Glutamatergic neuron (in vitro differentiated cells): ENCODE results near the gene ARRB2. TPM values are rescaled to one million over a fixed set of nuclear protein-coding genes. Genes with fewer than 3 reads are reported as not detected.
"Not testable (repeated sequence)": the region's sequence is repeated elsewhere in the genome, so short reads cannot be mapped to it uniquely, and the experiment has no call there.

Experiments
- DNase-seq: peaks from one replicate; pipeline ENCODE4 v3.0.0; 2022
- H3K27ac Mint-ChIP-seq: one replicate; pipeline ENCODE4 v1.8.0; 2020; ENCODE audit warnings: mild to moderate bottlenecking, mixed read lengths, inconsistent platforms; ENCODE audit not compliant: unreplicated experiment
- H3K27me3 Mint-ChIP-seq: one replicate; pipeline ENCODE4 v1.8.0; 2020; ENCODE audit warnings: mild to moderate bottlenecking, moderate library complexity, mixed read lengths, inconsistent platforms; ENCODE audit not compliant: unreplicated experiment
- H3K36me3 Mint-ChIP-seq: one replicate; pipeline ENCODE4 v1.8.0; 2020; ENCODE audit warnings: mild to moderate bottlenecking, mixed read lengths, inconsistent platforms; ENCODE audit not compliant: unreplicated experiment
- H3K4me1 Mint-ChIP-seq: one replicate; pipeline ENCODE4 v1.8.0; 2020; ENCODE audit warnings: mild to moderate bottlenecking, low read depth, mixed read lengths, inconsistent platforms; ENCODE audit not compliant: unreplicated experiment
- H3K4me3 Mint-ChIP-seq: one replicate; pipeline ENCODE4 v1.8.0; 2020; ENCODE audit warnings: mild to moderate bottlenecking, mixed read lengths, inconsistent platforms; ENCODE audit not compliant: unreplicated experiment
- H3K9me3 Mint-ChIP-seq: one replicate; pipeline ENCODE4 v1.8.0; 2020; ENCODE audit warnings: mild to moderate bottlenecking, moderate library complexity, mixed read lengths, inconsistent platforms; ENCODE audit not compliant: unreplicated experiment
- total RNA-seq: library from RNA; stranded (reverse); fragmentation: NEBNext Ultra II Directional; extraction: Animal tissue kit (Norgen Biotek cat#: 25700); gene quantifications from one replicate; pipeline ENCODE4 v1.2.1, GENCODE V29; 2021; ENCODE audit not compliant: unreplicated experiment
- TF ChIP-seq, protein P1 (sequence below): fragments of 200-600 bp; sonication (generic); IDR thresholded peaks from one replicate; pipeline ENCODE4 v1.5.0; 2021; ENCODE audit not compliant: partially characterized antibody, unreplicated experiment

ARRB2 gene
- total RNA-seq, 1 donor from 2014 or later: 106 TPM

- DNase-seq: no peak
- Mint-ChIP-seq H3K4me3 (no peak overlapping the region), H3K36me3 (no peaks in the 10 kb centered on the region), H3K27ac (no peak overlapping the region), H3K4me1 (no peaks in the 10 kb centered on the region), H3K9me3 (no peaks in the 10 kb centered on the region), H3K27me3 (peaks cover 3% of the 10 kb centered on the region)
- TF ChIP-seq, protein P1, sequence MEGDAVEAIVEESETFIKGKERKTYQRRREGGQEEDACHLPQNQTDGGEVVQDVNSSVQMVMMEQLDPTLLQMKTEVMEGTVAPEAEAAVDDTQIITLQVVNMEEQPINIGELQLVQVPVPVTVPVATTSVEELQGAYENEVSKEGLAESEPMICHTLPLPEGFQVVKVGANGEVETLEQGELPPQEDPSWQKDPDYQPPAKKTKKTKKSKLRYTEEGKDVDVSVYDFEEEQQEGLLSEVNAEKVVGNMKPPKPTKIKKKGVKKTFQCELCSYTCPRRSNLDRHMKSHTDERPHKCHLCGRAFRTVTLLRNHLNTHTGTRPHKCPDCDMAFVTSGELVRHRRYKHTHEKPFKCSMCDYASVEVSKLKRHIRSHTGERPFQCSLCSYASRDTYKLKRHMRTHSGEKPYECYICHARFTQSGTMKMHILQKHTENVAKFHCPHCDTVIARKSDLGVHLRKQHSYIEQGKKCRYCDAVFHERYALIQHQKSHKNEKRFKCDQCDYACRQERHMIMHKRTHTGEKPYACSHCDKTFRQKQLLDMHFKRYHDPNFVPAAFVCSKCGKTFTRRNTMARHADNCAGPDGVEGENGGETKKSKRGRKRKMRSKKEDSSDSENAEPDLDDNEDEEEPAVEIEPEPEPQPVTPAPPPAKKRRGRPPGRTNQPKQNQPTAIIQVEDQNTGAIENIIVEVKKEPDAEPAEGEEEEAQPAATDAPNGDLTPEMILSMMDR: no peak
Observed at GRCh38 chr17:4679658-4680057, 30.8 kb upstream of the ARRB2 start.

GRCh38 chr17:4683739-4684138 is 26.7 kb upstream of the ARRB2 start:
- not testable (repeated sequence) for H3K4me3 Mint-ChIP-seq, H3K27ac Mint-ChIP-seq, DNase-seq, H3K4me1 Mint-ChIP-seq, H3K27me3 Mint-ChIP-seq, H3K9me3 Mint-ChIP-seq
- H3K36me3 Mint-ChIP-seq: peaks cover 11% of the 10 kb centered on the region

DNA sequence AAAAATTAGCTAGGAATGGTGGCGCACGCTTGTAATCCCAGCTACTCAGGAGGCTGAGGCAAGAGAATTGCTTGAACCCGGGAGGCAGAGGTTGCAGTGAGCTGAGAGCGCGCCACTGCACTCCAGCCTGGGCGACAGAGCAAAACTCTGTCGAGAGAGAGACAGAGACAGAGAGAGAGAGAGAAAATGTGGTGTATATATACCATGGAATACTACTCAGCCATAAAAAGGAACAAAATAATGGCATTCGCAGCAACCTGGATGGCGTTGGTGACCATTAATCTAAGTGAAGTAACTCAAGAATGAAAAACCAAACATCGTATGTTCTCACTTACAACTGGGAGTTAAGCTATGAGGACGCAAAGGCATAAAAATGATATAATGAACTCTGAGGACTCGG is 20.6 kb upstream of the ARRB2 start:
- not testable (repeated sequence) for H3K27me3 Mint-ChIP-seq
- H3K36me3 Mint-ChIP-seq: peaks cover 18% of the 10 kb centered on the region

DNA sequence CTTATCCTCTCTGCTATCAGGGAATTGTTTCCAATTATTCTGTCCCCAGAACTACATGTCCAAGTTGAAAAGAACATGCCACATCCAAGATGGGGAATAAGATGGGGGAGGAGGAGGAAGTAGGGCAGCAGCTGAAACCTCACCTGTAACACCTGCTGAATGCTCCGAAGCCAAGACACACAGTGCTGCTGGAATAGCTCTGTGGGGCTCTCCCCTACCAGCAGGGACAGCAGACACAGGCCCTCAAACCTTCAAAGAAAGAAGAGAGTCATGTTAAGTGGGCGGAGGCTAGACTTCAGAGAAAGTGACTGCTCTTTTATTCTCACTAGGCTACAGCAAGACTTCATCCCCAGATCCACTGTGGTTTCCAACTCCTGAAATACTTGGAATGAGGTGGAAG is 19.7 kb upstream of the ARRB2 start:
- Mint-ChIP-seq H3K9me3 (peaks cover 2% of the 10 kb centered on the region), H3K27ac (no peak overlapping the region), H3K4me3 (no peak overlapping the region), H3K27me3 (peaks cover 2% of the 10 kb centered on the region), H3K36me3 (peaks cover 18% of the 10 kb centered on the region), H3K4me1 (peaks cover 3% of the 10 kb centered on the region)
- TF ChIP-seq, protein P1: no peak
- DNase-seq: no peak

More for the DNA sequence above, 20.6 kb upstream of the ARRB2 start:
- not testable (repeated sequence) for H3K4me1 Mint-ChIP-seq, H3K4me3 Mint-ChIP-seq, H3K27ac Mint-ChIP-seq, H3K9me3 Mint-ChIP-seq, DNase-seq

DNA sequence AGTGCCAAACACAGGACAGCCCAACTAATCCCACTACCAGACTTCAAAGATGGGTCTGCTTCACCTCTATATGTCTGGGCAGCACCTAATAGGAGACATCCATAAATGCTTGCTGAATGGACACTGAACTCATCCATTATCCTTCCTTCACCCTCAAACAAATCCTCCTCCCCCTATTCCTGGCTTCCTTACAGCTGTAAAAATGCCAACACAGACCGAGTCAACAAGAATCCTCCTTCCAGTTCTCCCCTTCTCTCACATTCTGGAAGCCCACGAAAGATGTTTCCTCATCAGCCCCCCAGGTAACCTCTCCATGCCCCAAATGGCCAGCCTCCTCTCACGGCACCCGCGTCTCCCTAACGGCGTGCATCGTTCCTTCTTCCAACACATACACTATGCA is 18.7 kb upstream of the ARRB2 start:
- H3K4me3 Mint-ChIP-seq: no peak overlapping the region
- peaks cover 2% of the 10 kb centered on the region for H3K27me3 Mint-ChIP-seq
- TF ChIP-seq, protein P1: no peak
- DNase-seq: no peak
- H3K36me3 Mint-ChIP-seq: peaks cover 18% of the 10 kb centered on the region
- H3K27ac Mint-ChIP-seq: no peak overlapping the region
- peaks cover 2% of the 10 kb centered on the region for H3K9me3 Mint-ChIP-seq
- H3K4me1 Mint-ChIP-seq: peaks cover 3% of the 10 kb centered on the region

DNA sequence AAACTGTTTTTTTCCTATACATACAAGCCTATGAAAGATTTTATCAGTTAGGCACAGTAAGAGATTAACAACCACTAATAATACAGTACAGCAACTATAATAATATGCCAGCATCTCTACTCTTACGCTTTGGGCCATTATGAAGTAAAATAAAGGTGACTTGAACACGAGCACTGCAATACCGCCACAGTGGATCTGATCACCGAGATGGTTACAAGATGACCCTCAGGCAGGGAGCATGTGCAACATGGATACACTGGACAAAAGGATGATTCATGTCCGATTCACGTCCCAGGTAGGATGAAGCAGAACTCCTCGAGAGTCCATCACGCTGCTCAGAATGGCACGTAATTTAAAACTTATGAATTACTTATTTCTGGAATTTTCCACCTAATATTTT is 17.0 kb upstream of the ARRB2 start:
- DNase-seq: no peak
- H3K27ac Mint-ChIP-seq: no peak overlapping the region
- H3K27me3 Mint-ChIP-seq: peaks cover 4% of the 10 kb centered on the region
- H3K4me1 Mint-ChIP-seq: no peaks in the 10 kb centered on the region
- H3K4me3 Mint-ChIP-seq: no peak overlapping the region
- H3K9me3 Mint-ChIP-seq: no peaks in the 10 kb centered on the region
- TF ChIP-seq, protein P1: no peak
- H3K36me3 Mint-ChIP-seq: peaks cover 10% of the 10 kb centered on the region
